Stimulated activated CD8-positive, alpha-beta memory T cell treated with anti-CD3 and anti-CD28 coated beads, Interleukin-12 subunit alpha, Interleukin-12 subunit beta, amount 100 ng/mL, for 24 hours (primary cell): ENCODE measurements around the gene LAMC3.

Experiments
- DNase-seq: peaks from one replicate; pipeline ENCODE4 v3.0.0-alpha.2; 2020; ENCODE audit errors: extremely low read depth

The LAMC3 gene

DNA sequence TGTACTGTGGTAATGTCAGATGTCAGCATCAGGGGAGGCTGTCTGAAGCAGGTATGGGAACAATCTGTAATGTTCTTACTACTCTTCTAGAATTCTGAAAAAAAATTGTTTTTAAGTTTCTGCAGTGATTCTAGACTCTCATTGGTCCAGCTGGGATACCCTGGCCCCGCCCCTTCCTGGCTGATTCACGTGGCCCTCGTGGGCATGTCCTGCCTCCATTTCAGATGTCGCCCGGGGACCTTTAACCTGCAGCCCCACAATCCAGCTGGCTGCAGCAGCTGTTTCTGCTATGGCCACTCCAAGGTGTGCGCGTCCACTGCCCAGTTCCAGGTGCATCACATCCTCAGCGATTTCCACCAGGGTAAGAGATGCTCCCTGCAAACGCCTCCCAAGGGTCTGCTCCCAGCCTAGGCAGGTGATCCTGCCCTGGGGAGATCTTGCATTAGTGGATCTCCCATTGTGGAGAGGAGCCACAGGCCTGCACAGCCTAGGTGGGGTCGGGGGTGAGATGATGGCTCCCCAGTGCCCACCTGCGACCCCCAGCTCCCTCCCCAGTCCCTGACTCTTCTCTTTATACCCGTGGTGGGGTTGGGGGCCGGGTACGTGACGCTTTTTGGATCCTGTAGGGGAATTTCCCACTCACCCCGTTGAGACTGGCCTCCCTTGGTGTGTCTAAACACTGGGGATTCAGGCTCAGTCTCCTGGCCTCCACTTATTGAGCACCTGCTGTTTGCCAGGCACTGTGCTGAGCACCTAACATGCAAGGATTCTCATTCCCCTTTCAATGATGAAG lies 36.5 kb downstream of the LAMC3 start:
- no peak for DNase-seq

- DNase-seq: no peak
Measured at GRCh38 chr9:131046093-131046380, 37.1 kb downstream of the LAMC3 start.

DNA sequence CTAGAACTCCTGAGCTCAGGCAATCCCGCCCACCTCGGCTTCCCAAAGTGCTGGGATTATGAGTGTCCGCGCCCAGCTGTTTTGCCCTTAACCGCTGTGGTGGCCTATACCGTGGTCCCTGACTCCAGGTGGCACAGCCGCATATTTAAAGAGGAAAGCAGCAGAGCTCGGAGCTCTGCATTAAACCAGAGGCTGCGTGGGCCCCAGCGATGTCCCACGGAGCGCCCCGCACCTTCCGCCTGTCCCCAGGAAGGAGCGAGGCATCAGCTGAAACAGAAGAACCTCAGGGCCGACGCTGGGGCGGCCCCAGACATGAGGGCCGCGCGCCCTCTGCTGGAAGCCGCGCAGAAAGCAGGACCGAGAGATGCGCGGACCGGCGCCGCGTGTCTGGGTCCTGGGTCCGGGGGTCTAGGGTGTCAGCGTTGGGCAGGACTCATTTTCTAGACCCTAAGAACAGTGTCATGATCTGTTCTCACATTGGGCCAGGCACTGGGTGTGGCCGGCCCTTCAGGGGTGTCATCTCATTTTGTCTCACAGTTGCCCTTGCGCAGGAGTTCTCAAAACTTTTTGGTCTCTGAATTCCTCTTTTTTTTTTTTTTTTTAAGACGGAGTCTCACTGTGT lies 37.7 kb downstream of the LAMC3 start:
- DNase-seq: peak; percentile 26

DNA sequence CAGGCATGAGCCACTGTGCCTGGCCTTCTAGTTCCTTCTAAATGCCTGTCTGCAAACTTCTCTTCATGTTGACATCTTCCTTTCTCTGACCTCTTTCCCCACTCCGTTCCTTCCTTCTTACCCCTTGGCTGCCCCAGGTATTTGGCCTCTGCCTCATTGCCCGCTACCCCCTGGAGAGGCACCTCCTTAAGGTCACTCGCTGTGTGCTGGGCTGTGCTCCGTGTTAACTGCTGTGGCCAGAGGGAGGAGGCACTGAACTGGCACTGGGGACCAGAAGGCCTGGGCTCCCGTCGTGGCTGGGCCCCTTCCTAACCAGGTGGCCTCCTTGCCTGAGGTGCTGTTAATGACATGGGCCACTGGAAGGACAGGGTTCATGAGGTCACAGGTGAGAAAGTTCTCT lies 39.4 kb downstream of the LAMC3 start:
- DNase-seq: no peak

DNA sequence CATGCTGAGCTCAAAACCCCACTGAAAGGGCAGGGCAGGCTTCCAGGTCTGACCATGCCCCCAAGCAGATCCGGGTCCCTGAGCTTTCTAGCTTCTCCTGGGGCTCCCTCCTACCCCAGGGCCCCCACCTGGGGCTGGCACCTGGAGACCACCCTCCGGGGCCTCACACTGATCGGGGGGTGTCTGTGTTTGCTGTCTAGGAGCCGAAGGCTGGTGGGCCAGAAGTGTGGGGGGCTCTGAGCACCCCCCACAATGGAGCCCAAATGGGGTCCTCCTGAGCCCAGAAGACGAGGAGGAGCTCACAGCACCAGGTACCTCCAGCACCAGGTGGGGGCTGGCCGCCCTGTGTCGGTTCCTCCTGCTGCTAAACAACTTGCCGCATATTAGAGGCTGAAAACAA lies 39.8 kb downstream of the LAMC3 start:
- no peak for DNase-seq

DNA sequence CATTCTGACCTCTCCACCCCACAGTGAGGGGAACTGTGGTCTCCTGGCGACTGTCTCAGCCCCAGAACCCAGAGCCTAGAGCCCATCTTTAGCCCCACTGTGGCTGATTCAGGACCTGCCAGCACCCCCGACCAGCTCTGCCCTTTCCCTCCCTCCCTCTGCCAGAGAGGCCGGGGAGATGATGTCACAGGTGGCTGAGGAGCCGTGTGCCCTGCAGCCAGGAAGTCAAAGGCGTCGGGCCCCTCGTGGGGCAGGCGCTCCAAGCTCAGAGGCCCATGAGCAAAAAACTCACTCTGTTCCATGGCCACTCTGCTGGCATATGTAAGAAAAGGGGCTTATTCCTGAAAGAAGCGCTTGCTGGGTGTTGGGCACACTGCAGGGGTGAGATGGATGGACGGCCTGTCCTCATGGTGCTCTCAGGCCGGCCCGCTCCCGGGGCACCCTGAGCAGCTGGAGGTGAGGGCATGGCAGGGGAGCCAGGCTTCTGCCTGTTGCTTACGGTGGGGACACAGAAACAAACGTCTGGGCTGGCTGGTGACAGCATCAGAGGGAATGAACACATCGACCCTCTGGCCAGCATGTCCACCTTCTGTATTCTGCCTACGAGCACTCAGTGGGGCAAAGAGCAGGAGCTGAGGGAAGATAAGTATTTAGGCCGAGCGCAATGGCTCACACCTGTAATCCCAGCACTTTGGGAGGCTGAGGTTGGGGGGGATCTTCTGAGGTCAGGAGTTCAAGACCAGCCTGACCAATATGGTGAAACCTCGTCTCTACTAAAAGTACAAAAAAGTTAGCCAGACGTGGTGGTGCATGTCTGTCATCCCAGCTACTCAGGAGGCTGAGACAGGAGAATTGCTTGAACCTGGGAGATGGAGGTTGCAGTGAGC lies 41.1 kb downstream of the LAMC3 start:
- no peak for DNase-seq

GRCh38 chr9:131050831-131051230 lies 41.9 kb downstream of the LAMC3 start:
- no peak for DNase-seq

DNA sequence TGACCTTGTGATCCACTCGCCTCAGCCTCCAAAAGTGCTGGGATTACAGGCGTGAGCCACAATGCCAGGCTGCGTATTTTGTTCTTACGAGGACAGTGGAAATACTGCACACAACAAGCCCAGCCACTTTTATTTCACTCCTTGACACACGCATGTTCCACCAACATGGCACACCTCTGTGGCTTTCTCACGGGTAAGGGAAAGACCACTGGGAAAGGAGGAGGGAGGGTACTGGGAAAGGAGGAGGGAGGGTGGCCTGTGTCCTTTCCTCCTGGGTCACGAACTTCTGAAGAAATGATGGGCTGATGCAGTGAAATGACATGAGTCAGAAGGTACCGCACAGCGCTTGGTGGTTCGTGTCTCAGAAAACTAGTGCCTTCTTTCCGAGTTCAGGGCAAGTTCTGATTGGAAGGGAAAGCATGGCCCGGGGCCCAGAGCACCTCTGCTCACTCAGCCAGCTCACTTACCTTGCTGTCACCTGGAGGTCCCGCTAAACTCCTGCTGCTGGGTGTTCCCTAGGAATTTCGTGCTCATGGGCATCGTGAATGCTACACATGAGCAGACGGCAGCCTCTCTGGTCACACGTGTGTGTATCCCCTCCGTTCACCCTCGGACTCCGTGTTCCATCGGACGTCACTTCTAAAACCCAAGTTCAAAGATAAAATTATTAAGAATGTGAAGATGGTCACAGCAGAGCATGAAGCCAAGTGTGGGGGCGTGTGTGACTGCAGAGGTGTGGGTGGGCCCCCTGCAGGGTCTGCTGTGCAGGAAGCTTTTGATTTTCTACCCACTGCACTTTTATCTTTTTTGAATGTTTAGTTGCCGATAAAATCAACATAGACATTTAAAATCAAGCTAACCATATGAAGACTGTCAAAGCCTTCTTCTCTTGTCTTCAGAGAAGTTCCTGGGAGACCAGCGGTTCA lies 42.9 kb downstream of the LAMC3 start:
- DNase-seq: no peak

GRCh38 chr9:131053896-131054295 lies 44.9 kb downstream of the LAMC3 start:
- no peak for DNase-seq

DNA sequence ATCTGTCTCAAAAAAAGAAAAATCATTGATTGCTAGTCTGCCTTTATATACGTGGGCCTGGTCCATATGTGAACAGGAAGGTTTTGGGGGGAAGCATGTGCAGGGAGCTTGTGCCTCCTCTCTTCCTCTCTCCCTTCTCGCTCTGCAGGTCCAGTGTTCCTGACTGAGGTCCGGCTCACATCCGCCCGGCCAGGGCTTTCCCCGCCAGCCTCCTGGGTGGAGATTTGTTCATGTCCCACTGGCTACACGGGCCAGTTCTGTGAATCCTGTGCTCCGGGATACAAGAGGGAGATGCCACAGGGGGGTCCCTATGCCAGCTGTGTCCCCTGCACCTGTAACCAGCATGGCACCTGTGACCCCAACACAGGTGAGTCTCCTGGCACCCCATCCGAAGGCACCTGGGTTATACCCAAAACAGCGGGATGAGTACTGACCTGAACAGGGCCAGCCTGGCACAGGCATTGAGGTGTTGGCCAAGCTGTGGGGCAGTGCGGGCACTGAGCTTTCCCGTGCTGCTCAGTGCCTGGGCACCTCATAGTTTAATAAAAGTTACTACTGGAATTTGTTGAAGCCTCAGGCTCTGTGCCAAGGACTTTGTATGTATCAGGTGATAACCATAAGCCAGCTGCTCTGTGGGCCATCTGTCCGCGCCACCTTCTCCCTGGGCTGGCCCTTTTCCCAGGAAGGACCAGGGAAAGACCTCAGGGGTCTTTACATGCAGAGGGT lies 48.0 kb downstream of the LAMC3 start:
- DNase-seq: no peak

GRCh38 chr9:131060900-131061630 lies 52.1 kb downstream of the LAMC3 start:
- no peak for DNase-seq

DNA sequence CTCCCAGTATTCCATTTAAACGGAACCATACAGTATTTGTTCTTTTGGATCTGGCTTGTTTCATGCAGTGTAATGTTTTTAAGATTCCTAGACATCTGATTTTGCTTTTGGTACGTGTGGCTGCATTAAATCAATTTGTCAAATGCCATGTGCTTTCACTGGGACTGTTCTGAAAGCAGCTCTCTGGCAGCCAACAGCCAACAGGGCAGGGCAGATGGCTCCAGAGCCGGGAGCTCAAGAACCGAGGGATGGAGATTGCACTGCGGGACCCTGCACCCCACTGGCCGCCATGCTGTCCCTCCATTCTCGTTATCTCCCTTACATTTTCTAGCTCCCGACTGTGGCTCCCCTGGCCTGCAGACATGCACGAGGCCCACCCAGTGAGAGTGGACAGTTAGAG lies 54.0 kb downstream of the LAMC3 start:
- no peak for DNase-seq

- no peak for DNase-seq
Measured at GRCh38 chr9:131065599-131065998, 56.6 kb downstream of the LAMC3 start.

GRCh38 chr9:131067625-131068024 lies 58.7 kb downstream of the LAMC3 start:
- DNase-seq: no peak

GRCh38 chr9:131068076-131068816 lies 59.3 kb downstream of the LAMC3 start:
- no peak for DNase-seq

- no peak for DNase-seq
Measured at GRCh38 chr9:131069699-131070098, 60.7 kb downstream of the LAMC3 start.

DNA sequence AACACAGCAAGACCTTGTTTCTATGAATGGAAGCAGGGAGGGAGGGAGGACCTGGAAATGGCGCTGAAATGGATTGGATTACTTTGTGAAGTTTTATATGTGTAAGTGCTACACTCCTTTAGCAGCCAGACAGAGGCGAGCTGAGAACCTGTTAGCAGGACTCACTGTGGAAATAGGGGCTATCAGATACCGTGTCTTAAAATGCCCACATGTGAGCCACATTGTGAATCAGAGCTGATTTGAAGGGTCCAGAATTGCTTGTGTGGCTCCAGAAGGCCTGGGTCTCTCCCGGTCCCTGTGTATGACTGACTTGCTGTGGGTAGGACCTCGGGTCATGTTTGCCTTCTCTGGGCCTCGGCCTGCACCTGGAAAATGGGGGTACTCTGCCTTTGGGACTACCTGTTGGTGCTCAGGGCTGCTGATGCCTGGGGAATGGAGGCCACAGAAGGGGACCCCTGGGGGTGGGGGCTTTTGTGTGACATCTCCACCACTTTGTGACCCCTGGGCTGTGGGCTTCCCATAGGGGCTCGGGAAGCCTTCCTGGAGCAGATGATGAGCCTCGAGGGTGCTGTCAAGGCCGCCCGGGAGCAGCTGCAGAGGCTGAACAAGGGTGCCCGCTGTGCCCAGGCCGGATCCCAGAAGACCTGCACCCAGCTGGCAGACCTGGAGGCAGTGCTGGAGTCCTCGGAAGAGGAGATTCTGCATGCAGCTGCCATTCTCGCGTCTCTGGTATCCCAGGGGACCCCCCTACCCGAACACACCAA lies 63.3 kb downstream of the LAMC3 start:
- DNase-seq: no peak

DNA sequence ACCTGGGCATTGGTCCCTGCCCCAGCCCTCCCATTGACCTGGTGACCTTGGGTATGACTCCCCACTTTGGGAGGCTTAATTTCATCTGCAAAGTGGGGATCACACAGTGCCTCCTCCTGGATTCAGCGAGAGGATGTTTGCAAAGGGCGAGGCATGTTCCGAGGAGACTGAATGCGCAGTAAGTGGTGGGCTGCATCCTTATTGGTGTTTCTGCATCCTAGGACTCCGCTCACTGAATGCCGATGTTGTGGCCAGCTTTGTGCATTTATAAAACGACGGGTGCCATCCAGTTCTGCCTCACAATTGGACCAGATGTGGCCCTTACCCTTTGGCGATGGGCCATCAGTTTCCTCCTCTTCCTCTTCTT lies 63.9 kb downstream of the LAMC3 start:
- DNase-seq: no peak
